Head of caudate nucleus (tissue), 42 donors: ENCODE data around the gene EXOC4.

Source experiments
- DNase-seq, 42 donors: peaks; one replicate each; pipeline versions ENCODE4 v3.0.0 to v3.0.0-alpha.2; 2020 to 2021; ENCODE audit warnings: mixed read lengths in 7 of 42
- intact Hi-C: fragments of 100-400 bp; cut with DNase I; formaldehyde crosslinking; loops from one replicate; pipeline ENCODE4 v1.15.0; 2022

The EXOC4 gene

DNA sequence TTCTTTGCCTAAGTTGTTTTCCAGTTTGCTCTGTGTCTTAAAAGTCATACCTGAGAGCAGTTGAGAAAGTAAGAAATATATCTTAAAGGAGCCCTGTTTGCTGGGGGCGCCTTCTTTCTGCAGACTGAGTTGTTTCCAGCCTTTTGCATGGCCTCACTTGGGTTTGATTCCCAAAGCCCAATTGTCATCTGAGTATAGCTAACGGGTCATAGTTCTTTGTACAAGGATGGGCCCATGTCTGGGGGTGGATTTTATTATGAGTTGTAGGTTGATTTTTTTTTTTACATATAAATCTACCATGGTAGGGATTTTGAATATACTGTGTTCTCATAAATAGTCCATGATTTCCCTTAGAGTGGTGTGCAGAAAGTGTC, 555.6 kb downstream of the EXOC4 start:
- no peak for DNase-seq
- intact Hi-C loops = no loop called here

DNA sequence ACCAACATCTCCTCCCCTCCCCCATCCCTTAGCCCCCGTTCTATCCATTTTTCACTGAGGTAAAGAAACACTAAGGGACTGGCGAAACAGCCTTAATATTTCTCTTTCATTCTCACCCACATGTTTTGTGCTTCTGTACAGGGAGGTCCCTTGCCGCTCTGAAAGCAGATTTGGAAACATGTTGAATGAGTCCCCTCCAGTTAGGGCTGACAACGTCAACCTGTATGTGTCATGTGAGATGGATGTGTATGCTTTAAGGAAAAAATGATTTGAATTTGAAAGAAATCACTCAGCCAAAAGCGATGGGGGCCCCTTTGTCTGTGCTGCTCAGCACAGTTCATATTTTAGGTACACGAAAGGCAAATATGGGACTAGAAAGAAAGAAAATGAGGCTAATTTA, 560.0 kb downstream of the EXOC4 start:
- intact Hi-C loops = no loop called here
- no peak for DNase-seq

DNA sequence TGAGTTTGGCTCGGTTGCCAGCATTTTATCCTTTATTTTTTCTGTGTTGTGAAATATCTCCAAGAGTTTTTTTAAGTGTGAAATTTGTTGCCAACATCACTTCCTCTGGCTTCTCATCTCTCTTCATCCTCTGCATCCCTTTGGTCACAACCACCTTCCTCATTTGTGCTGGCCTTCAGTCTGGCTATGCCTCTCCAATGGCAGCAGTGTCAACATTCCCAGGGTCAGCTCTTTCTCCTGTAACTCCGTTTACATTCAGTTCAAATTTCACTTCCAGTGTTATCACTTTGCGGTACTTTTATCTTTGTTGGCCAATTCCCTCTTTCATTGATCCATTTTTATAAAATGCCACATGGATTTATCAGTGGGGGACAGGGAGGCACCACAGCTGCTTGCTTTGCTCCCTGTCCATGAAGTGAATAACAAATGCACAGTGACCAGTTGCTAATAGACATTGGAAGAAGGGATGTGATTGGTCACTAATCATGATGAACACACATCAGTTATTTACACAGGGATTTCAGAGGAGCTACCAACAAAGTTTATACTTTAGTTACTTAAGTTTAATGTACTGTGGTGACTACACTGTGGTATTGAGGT, 562.8 kb downstream of the EXOC4 start:
- DNase-seq = no peak
- intact Hi-C loops = no loop called here

DNA sequence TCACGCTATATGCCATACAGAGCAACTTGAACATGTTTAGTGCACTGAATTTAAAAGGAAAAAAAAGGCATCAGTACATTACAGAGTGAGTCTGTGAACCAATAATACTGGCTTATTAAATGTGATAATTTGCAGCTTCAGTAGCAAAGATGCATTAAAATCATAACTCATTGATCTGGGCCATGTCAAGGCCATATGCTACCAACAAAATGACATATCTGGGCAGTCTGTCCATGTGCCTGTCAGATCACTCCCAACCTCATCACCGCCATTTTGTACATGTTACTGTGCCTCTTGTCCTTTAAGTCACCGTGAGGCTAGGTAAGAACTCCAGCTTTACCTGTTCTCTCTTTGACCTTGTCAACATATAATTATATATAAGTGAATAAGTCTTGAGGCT, 566.8 kb downstream of the EXOC4 start:
- no peak for DNase-seq
- intact Hi-C loops = no loop called here

DNA sequence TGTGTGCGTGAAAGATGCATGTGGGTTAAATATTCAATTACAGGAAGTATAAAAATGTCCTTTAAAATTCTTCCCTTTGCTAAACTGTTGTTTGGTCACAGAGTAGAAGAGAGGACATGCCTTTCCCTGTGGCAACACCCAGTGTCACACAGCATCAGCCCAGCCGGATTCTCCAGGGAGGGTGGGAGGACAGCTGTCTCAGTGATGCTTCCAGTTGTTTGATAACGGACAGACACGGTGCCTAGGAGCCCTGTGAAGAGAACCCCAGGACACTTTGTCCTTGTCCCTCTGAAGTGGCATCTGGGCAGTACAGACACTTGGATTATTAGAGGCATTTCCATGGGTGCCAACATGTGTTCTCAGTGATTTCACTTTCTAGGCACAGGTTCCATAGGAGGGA, 567.7 kb downstream of the EXOC4 start:
- DNase-seq = no peak
- intact Hi-C loops = no loop called here

DNA sequence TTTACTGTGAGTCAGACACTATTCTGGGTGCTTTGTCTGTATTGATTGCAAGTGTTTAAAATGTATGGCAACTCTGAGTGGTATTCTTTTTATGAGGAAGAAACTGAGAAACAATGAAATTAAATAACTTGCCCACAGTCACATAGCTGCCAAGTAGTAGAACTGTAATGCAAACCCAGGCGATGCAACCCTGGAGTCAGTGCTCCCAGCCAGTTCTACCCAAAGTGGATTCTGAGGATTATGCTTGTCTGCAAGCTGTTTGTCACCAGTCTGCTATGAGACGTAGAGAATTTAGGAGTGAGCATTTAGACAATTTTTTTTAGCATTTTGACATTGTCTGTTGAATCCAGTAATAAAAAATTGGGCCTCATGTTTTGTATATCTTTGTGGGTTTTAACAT, 568.3 kb downstream of the EXOC4 start:
- no peak for DNase-seq
- intact Hi-C loops = no loop called here

DNA sequence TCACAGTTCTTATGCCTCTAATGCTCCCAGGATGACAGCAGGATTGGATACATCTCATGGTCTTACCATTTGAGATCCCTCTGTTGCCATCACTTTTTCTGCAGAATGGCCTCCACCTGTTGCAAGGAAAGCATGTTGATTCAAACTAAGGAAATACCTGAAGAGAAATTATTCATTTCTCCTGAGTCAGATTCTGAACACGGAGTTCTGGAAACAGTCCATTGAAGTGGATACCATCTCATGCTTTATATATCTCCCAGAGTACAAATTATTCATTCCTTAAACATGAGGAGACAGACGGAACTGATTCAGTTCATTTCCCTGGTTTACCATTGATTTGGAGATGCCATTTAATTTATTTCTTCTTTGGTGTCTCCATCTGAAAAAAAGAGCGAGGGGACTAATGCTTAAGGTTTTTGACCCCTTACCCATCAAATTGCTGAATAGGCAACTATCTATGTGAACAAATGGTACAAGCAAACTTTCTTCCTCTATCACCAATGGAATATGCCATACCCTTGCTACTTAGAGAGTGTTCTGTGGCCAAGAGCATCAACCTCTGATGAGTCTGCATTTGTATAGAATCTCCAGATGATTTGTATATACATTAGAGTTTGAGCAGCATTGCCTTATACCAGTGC, 569.2 kb downstream of the EXOC4 start:
- intact Hi-C loops = no loop called here
- no peak for DNase-seq

DNA sequence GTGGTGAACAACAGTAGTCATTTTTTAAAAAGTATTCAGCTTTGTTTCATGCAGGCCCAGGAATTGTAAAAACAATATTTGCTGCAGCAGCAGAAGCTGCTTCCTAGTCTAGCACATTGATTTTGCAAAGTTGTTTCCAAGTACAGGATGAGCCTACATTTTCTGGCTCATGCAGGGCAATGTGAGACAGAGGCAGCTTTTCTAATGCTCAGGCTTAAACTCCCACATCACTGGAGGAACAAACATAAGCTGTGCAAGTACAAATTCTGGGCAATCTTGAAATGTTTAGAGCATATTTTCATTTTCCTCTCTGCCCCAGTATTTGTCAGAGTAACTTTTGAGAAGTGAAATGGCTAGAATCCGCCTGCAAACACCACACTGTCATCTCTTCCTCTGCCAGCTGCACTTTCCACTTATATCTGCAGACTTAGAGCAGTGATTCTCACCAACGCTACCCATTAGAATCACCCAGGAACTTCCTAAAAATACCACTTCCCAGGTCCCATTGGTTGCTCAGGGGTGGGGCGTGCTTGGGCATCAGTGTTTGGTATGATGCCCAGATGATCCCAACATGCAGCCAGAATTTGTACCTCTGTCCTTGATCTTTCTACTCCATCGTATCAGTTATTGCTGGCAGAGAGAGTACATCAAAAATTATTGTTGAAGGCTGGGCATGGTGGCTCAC, 570.1 kb downstream of the EXOC4 start:
- intact Hi-C loops = no loop called here
- peak in 1 of 42 donors; percentile 32 for DNase-seq

DNA sequence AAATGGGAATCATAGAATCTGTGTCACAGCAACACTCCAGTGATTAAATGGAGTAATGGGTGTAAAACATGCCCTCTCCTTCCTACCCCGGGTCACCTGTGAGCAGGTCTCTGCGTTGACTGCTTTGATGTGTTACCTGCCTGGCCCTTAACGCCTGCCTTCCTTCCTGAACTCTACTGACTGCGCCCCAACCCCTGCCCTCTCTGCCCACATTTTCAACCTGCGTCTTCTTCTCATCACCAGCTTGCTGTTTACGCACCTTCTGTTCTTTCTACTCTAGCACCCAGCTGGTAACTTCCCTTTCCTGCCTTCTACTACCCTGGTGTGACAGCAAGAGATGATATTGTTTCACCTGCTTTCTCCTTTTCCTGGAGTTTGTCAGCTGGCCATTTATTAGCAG, 571.3 kb downstream of the EXOC4 start:
- intact Hi-C loops = no loop called here
- DNase-seq = no peak

DNA sequence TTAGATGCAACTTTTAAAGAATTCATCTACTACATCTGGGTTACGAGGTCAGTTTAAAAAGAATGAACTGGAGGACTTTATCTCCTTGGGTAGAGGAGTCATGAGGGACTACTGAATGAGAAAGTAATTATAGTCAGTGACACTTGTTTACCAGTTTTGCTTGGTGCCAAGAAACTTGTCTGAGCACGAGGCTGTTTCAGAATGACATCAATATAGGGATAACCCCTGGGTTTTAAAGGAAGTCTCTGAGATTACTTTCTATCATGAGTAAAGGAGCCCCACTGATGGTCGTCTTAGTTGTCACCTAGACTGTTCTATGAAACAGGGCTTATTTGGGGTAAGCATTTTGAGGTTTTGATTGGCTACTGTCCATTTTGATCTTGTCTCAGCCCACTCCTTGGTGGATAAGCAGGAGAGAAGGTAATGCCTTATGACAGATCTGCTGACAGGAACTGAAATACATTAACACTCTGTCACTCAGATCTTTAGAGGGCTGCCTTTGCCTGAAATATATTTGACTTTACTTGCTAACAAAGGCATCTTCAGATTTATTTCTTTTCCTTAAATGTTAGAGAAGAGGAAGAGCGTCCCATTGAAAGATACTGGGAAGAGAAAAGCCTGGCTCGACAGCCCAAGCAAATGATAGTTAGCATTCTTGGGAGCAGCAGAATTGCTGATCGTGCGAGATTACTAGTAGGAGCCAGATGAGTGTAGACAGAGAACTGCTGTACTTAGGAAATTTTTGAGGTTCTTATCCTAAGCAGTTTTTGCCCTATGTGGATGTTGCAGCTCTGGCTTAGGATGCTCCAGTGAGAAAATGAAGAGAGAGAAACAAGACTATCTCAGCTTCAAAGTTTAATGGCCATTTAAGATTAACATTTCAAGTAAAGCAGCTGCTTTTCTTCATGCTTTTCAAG, 575.1 kb downstream of the EXOC4 start:
- intact Hi-C loops = no loop called here
- DNase-seq = no peak

DNA sequence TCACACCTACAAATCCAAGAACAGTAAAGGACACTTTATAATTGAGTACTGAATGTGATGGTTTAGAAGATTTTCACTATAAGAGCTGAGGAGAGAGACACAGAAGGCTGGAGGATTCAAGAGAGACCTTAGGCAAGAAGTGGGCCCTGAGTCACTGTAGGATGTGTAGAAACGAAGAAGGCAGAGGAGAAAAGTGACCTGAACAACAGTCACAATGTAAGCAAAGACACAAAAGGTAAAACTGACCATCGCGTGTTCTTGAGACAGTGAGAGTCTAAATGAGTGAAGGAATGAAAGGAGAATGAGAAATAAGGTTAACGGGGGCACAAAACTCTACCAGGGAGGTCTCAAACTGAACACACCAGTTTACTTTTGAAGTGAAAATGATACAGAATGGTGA, 576.0 kb downstream of the EXOC4 start:
- intact Hi-C loops = no loop called here
- DNase-seq = no peak

DNA sequence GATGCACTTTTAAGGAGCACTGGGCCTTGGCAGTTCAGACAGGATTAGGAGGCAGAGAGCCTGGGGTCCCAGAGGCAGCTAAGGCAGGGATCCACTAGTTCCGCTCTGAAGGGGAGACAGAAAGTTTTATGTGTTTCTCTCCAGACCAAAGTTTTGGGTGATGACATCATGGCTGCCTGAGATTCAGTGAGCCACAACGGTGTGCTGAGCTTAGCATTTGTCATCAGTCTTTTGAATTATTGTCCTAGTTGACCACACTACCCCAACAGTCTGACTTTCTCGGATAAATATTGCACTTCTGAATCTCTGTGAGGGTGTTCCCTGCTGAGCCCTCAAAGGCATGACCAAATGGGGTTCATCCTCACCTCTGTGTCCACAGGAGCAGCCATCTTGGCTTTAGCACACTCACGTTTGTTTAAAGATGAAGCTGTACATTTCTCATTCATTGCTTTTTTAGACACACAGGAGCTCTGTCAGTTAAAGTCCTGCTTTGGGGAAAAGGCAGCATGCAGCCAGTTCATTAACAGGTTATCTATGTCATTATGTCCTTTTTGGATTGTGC, 576.5 kb downstream of the EXOC4 start:
- intact Hi-C loops = no loop called here
- DNase-seq = no peak

DNA sequence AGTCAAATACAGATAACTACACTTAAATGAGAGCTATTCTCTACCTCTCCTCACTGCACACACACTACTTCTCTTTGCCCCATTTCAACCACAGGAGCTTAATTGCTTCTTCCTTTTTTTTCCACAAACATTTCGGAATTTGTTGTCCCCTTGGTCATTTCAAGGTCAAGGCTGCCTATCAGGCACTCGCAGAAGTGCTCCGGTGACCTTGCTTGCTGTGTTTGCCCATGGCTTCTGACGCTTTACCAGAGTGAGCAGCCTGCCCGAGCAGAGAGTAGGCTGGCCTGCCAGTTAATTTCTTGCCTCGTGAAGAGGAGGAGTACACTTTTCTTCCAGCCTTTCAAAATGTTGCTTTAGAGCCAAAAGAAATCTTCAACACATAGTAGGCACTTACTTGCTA, 577.2 kb downstream of the EXOC4 start:
- no peak for DNase-seq
- intact Hi-C loops = no loop called here

DNA sequence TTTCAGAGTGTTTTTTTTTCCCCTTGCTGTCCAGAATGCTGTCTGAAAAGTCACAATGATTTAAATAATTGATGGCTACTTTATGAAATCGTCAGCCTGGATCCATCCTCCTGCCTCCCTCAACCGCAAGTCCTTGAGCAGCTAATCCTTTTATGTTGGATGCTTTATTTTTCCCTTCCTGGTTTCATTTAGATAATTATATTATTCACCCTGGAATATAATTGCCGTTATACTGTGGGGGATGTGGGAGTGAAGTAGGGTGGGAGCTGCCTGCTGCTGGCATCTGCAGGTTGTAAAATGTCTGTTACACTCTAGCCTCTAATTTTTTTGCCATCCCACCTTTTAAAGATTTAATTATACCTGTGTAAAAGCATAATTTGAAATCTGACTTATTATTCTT, 583.8 kb downstream of the EXOC4 start:
- intact Hi-C loops = no loop called here
- DNase-seq = peak in 7 of 42 donors; percentile 21 to 56 (median 32)

DNA sequence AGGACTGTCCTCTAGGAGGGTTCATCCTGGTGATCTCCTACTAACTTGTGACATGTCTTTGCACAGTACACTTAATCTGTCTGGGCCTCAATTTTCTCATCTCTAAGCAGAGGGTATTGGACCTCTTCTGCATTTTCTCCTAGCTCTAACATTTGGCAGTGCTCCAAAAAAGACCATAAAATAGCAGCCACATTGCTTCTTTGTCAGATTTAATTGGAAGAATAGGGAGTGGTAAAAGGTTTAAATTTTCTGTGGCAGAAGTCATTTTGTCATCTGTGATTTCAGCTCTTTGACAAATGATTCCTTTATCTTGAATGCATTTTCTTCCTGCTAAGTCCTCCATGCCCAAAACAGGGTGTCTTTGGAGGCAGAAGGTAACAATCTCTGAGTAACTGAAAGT, 584.3 kb downstream of the EXOC4 start:
- intact Hi-C loops = no loop called here
- no peak for DNase-seq

DNA sequence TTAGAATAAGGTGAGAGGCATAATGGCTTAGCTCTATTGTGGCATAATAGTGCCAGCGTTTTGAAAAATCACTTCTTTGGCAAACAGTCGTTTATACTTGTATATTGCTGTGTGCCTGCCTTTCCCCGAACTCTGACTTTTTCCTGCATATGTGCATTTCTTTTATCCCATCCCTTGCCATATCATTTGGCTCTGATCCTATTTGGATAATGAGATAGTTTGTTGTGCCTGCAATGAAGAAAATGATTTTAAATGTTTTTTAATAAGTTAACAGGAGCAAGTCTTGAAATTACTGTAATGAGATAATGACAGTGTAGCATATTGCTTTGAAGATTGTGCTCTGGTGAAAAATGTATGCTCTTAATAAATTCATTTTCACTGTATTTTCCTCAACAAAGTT, 586.2 kb downstream of the EXOC4 start:
- no peak for DNase-seq
- intact Hi-C loops = no loop called here

DNA sequence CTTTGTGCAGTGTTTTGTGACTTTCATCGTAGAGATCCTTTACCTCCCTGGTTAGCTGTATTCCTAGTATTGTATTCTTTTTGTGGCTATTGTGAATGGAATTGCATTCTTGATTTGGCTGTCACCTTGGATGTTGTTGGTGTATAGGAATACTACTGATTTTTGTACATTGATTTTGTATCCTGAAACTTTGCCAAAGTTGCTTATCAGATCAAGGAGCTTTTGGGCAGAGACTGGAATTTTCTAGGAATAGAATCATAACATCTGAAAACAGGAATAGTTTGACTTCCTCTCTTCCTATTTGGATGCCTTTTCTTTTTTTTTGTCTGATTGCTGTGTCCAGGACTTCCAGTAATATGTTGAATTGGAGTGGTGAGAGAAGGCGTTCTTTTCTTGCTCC, 590.5 kb downstream of the EXOC4 start:
- DNase-seq = no peak
- intact Hi-C loops = no loop called here

DNA sequence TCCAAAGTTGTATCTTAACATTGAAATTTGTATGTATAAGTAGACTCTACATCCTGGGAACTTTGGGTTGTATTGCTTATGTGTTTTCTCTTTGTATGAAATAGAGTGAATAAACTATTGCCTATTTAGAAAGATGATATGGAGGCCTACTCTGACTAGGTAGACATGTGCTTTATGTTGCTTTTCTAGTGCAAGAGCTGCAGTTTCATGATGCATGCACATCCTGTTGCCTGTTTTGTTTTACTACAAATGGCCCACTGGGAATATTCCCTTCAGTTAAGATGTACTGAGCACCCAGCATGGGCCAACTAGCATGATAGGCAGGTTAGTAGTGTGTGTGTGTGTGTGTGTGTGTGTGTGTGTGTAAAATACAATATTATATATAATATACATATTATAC, 592.1 kb downstream of the EXOC4 start:
- intact Hi-C loops = no loop called here
- no peak for DNase-seq

DNA sequence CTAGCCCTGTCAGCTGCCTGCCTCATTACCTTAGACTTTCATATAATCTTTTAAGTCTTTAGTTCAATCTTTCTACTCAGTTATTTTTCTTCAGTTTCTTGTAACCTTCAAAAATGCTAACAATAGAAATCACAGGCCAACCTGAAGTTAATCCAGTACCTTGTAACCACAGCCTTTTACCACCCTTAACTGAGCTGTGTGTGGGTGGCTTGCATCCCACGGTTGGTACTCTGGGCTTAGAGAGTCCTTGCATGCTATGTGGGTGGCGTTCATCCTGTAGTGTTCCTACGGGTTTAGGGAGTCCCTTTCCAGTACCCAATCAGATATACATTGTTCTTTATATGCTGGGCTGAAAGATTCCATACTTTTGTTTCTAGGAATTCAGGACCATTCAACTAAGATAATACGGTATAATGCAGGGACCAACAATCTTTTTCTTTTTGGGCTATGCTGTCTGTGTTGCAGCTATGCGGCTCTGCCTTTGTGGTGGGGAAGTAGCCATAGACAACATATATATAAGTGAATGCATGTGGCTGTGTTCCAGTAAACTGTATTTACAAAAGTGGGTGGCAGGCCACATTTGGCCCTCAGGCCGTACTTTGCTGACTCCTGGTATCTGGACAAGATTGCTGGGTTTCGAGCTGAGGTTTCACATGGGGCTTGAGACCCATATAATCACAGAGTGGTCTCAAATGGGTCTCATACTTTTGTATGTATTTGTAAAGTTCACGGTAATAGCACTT, 593.5 kb downstream of the EXOC4 start:
- intact Hi-C loops = no loop called here

More for the DNA sequence above, 593.5 kb downstream of the EXOC4 start:
- DNase-seq = peak in 7 of 42 donors; percentile 18 to 60 (median 33)
